Activated CD4-positive, CD25-positive, alpha-beta regulatory T cell treated with anti-CD3 and anti-CD28 coated beads, Interleukin-2, amount 50 U/mL, for 24 hours (primary cell): ENCODE data around the gene WDFY2.
A peak's percentile ranks its signal among the peaks of the same experiment; 100 is the strongest.
"Not testable (repeated sequence)": the region's sequence is repeated elsewhere in the genome, so short reads cannot be mapped to it uniquely, and the experiment has no call there.

Experiments used
- ATAC-seq, 2 donors: fragments of 150-1000 bp; cut with Tn5 transposase; one replicate each; pipeline ENCODE4 v1.10.0; 2021; ENCODE audit warnings: mild to moderate bottlenecking in 1 of 2, moderate library complexity in 1 of 2

The WDFY2 gene

GRCh38 chr13:51583875-51584730 is at the start of gene WDFY2:
Gene WDFY2 (plus strand): TSS chr13:51584462. CDS start chr13:51584688, 226 bp downstream.
- peak; percentile 80 to 81 for ATAC-seq

- ATAC-seq = no peak
These were observed 45.6 kb upstream of the WDFY2 start for GRCh38 chr13:51538591-51539179.

- ATAC-seq = no peak
These were observed 44.4 kb upstream of the WDFY2 start for GRCh38 chr13:51539887-51540286.

- ATAC-seq = no peak
These were observed 43.2 kb upstream of the WDFY2 start for GRCh38 chr13:51541037-51541436.

GRCh38 chr13:51541809-51542258 is 42.4 kb upstream of the WDFY2 start:
- no peak for ATAC-seq

- no peak for ATAC-seq
These were observed 41.7 kb upstream of the WDFY2 start for GRCh38 chr13:51542346-51543242.

GRCh38 chr13:51545446-51545845 is 38.8 kb upstream of the WDFY2 start:
- not testable (repeated sequence) for ATAC-seq

- ATAC-seq = no peak
These were observed 36.7 kb upstream of the WDFY2 start for GRCh38 chr13:51547425-51548176.

- ATAC-seq = no peak
These were observed 35.2 kb upstream of the WDFY2 start for GRCh38 chr13:51549050-51549449.

- ATAC-seq = no peak
These were observed 34.7 kb upstream of the WDFY2 start for GRCh38 chr13:51549593-51549992.

GRCh38 chr13:51550151-51550550 is 34.1 kb upstream of the WDFY2 start:
- no peak for ATAC-seq

GRCh38 chr13:51551416-51551815 is 32.8 kb upstream of the WDFY2 start:
- ATAC-seq = no peak

- no peak for ATAC-seq
These were observed 32.2 kb upstream of the WDFY2 start for GRCh38 chr13:51552027-51552426.

- no peak for ATAC-seq
These were observed 30.7 kb upstream of the WDFY2 start for GRCh38 chr13:51553531-51553930.

GRCh38 chr13:51556740-51557139 is 27.5 kb upstream of the WDFY2 start:
- no peak for ATAC-seq

GRCh38 chr13:51557438-51557837 is 26.8 kb upstream of the WDFY2 start:
- no peak for ATAC-seq

GRCh38 chr13:51557875-51558612 is 26.2 kb upstream of the WDFY2 start:
- peak; percentile 75 to 77 for ATAC-seq

GRCh38 chr13:51559946-51560735 is 24.1 kb upstream of the WDFY2 start:
- no peak for ATAC-seq

GRCh38 chr13:51562011-51562671 is 22.1 kb upstream of the WDFY2 start:
- ATAC-seq = peak; percentile 52 to 62

- ATAC-seq = no peak
These were observed 20.0 kb upstream of the WDFY2 start for GRCh38 chr13:51564252-51564651.
